Measurements from ENCODE around the gene PTPN1. TPM values are rescaled to one million over a fixed set of nuclear protein-coding genes. Genes with fewer than 3 reads are reported as not detected.

PTPN1 gene
- polyA plus RNA-seq, 1 donor (not counting 4 experiments of a cell fraction or from before 2014, with no cell fraction given), result 61.6 TPM

DNA sequence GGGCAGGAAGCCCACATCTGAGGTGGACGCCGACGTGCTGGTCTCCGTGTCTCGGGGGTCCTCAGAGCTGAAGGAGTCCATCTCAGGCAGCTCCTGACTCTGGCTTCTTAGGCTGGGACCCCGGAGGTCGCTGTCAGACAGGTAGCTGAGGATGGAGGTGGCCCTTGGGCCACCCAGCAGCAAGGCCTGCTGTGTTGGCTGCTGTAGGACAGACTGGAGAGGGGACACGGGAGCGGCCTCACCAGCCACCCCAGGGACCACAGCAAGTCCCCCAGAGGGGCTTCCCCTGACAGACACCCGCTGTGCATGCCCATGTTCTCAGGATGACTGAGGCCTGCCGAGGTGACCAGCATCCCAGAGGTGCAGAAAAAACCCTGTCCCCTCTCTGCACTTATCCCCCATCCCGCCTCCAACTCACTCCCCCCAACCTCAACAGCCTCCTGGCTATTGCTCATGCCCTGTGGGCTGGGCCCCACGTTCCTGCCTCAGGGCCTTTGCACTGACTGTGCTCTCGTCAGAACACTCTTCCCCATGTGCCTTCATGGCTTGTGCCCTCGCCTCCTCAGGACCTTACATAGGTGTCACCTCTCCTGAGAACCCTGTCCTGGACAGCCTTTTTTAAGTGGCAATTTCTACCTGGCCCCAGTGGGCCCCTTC lies 92.4 kb downstream of the PTPN1 start:
- Histone ChIP-seq H2AFZ (ENCODE audit: control insufficient read depth, low read length) (no peak overlapping the region), H3K9me1 (ENCODE audit: control insufficient read depth, extremely low read depth, insufficient read depth, low read length) (no peaks in the 10 kb centered on the region), H4K20me1 (ENCODE audit: control insufficient read depth, extremely low read depth, insufficient read depth, low read length) (no peaks in the 10 kb centered on the region), H3K4me2 (ENCODE audit: control insufficient read depth, extremely low read depth, insufficient read depth, low read depth, low read length) (no peak overlapping the region), H3K27me3 (ENCODE audit: control insufficient read depth, extremely low read depth, insufficient read depth, low read length) (no peaks in the 10 kb centered on the region), H3K36me3 (ENCODE audit: control insufficient read depth in 2 of 2, extremely low read depth in 1 of 2, insufficient read depth in 2 of 2, low read length in 2 of 2) (no peaks in the 10 kb centered on the region), H3K9ac (ENCODE audit: control insufficient read depth, extremely low read depth, insufficient read depth, low read length) (no peak overlapping the region), H3K9me3 (ENCODE audit: control insufficient read depth, low read depth, low read length) (no peaks in the 10 kb centered on the region), H3K4me3 (ENCODE audit: control insufficient read depth in 2 of 3, extremely low read depth in 1 of 3, insufficient read depth in 2 of 3, low read depth in 1 of 3, low read length in 3 of 3) (no peak overlapping the region), H3K4me1 (ENCODE audit: control insufficient read depth, extremely low read depth, insufficient read depth, low read length) (no peaks in the 10 kb centered on the region), H3K79me2 (ENCODE audit: control insufficient read depth, insufficient read depth, low read length) (no peaks in the 10 kb centered on the region), H3K27ac (ENCODE audit: control insufficient read depth, insufficient read depth, low read length) (no peak overlapping the region)
- DNase-seq (ENCODE audit: low read depth, low spot score) (no peak), FAIRE-seq (no peak)
- dilution Hi-C loops (cut with MboI; ENCODE audit: extremely low pct_ligation_motif_present, low sequenced_read_pairs), result no loop called here
- TF ChIP-seq, protein P1, sequence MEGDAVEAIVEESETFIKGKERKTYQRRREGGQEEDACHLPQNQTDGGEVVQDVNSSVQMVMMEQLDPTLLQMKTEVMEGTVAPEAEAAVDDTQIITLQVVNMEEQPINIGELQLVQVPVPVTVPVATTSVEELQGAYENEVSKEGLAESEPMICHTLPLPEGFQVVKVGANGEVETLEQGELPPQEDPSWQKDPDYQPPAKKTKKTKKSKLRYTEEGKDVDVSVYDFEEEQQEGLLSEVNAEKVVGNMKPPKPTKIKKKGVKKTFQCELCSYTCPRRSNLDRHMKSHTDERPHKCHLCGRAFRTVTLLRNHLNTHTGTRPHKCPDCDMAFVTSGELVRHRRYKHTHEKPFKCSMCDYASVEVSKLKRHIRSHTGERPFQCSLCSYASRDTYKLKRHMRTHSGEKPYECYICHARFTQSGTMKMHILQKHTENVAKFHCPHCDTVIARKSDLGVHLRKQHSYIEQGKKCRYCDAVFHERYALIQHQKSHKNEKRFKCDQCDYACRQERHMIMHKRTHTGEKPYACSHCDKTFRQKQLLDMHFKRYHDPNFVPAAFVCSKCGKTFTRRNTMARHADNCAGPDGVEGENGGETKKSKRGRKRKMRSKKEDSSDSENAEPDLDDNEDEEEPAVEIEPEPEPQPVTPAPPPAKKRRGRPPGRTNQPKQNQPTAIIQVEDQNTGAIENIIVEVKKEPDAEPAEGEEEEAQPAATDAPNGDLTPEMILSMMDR (optimal IDR thresholded peaks at IDR 0.05 in 1 of 3, IDR thresholded peaks at IDR 0.05 in 1 of 3, conservative IDR thresholded peaks at IDR 0.05 in 1 of 3; ENCODE audit: extremely low read depth in 1 of 3, insufficient read depth in 2 of 3, low read length in 3 of 3), result no peak
- no peak for TF ChIP-seq EZH2 (IDR thresholded peaks at IDR 0.05; ENCODE audit: low read length)

DNA sequence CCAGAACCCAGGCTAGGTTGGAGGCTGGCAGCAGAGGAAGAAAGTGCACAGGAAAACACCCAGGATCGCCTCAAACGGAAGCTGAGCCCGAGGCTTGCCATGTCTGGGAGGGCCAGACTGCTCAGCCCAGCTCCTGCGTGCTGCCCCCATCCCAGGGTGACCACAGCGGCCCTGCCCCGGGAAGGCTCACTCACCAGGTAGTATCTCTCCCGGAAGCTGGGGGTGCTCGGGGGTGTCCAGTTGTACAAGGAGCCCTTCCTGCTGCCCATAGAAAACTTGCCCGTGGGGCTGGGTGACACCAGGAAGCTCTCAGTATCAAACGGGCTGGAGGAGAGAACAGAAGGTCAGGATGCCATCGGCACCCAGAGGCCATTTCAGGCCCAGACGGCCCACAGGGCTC lies 94.3 kb downstream of the PTPN1 start:
- DNase-seq (ENCODE audit: low read depth, low spot score) (no peak), FAIRE-seq (no peak)
- dilution Hi-C loops (cut with MboI; ENCODE audit: extremely low pct_ligation_motif_present, low sequenced_read_pairs), result no loop called here
- Histone ChIP-seq H3K9me3 (ENCODE audit: control insufficient read depth, low read depth, low read length) (no peaks in the 10 kb centered on the region), H3K27me3 (ENCODE audit: control insufficient read depth, extremely low read depth, insufficient read depth, low read length) (no peaks in the 10 kb centered on the region), H3K9me1 (ENCODE audit: control insufficient read depth, extremely low read depth, insufficient read depth, low read length) (no peaks in the 10 kb centered on the region), H2AFZ (ENCODE audit: control insufficient read depth, low read length) (no peak overlapping the region), H3K4me1 (ENCODE audit: control insufficient read depth, extremely low read depth, insufficient read depth, low read length) (no peaks in the 10 kb centered on the region), H3K79me2 (ENCODE audit: control insufficient read depth, insufficient read depth, low read length) (no peaks in the 10 kb centered on the region), H3K4me2 (ENCODE audit: control insufficient read depth, extremely low read depth, insufficient read depth, low read depth, low read length) (no peak overlapping the region), H3K36me3 (ENCODE audit: control insufficient read depth in 2 of 2, extremely low read depth in 1 of 2, insufficient read depth in 2 of 2, low read length in 2 of 2) (no peaks in the 10 kb centered on the region), H3K9ac (ENCODE audit: control insufficient read depth, extremely low read depth, insufficient read depth, low read length) (no peak overlapping the region), H3K4me3 (ENCODE audit: control insufficient read depth in 2 of 3, extremely low read depth in 1 of 3, insufficient read depth in 2 of 3, low read depth in 1 of 3, low read length in 3 of 3) (no peak overlapping the region), H4K20me1 (ENCODE audit: control insufficient read depth, extremely low read depth, insufficient read depth, low read length) (no peaks in the 10 kb centered on the region), H3K27ac (ENCODE audit: control insufficient read depth, insufficient read depth, low read length) (no peak overlapping the region)
- TF ChIP-seq, protein P1 (optimal IDR thresholded peaks at IDR 0.05 in 1 of 3, IDR thresholded peaks at IDR 0.05 in 1 of 3, conservative IDR thresholded peaks at IDR 0.05 in 1 of 3; ENCODE audit: extremely low read depth in 1 of 3, insufficient read depth in 2 of 3, low read length in 3 of 3), result no peak
- TF ChIP-seq EZH2 (IDR thresholded peaks at IDR 0.05; ENCODE audit: low read length), result no peak

Measured in keratinocyte (primary cell).